PC-9 (cell line): ENCODE measurements around the gene PGBD5.

Experiments
- CTCF ChIP-seq: fragments of 200-600 bp; sonication (generic); conservative IDR thresholded peaks from 2 replicates; pipeline ENCODE4 v1.6.1; 2017; ENCODE audit warnings: mixed run types, antibody characterized with exemption, mild to moderate bottlenecking, moderate library complexity
- EZH2 ChIP-seq: fragments of 200-600 bp; sonication (generic); IDR thresholded peaks from 2 replicates; pipeline ENCODE4 v1.8.0; 2017; ENCODE audit warnings: antibody characterized with exemption, low read depth

- TF ChIP-seq CTCF (no peak), EZH2 (no peak)
Observed at GRCh38 chr1:230345139-230345885, 80.8 kb downstream of the PGBD5 start.
